Limb (tissue), 2 donors: ENCODE data around the gene SNAPC2.
"Not testable (repeated sequence)": the region's sequence is repeated elsewhere in the genome, so short reads cannot be mapped to it uniquely, and the experiment has no call there.

ENCODE experiments used
- DNase-seq, 2 donors: peaks; one replicate each; pipeline ENCODE4 v3.0.0-alpha.2; 2016; ENCODE audit errors: extremely low spot score in 2 of 2

The SNAPC2 gene

DNA sequence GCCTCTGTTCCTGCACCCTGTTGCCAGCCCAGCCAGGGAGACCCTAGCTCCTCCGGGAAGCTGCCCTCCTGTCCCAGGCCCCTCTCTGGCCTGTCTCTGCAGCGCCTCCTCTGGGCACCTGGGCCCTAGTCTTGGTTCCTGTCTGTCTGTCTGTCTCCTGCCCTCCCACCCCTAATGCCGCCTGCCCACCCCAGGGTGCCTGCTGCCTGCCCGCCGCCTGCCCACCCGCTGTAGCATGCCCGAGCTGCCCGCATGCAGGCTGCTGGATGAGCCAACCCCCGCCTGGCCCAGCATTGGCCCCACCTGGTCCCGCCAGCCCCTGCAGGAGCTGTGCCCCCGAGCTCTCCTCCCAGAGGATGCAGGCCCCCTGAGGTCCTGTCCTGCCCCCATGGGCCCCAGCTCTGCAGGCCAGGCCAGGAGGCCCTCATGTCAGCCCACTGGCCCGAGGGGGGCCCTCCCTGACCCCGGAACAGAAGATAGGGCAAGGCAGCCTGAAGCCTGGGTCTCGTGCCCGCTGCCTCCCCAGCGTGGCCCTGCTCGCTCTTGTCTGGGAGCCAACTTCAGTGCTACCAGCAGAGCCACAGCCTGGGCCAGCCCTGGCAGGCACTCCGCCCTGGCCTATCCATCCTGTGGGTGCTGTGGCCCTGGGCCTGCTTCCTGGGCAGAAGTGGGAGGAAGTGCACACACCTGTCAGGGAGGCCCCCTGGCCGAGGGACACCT, 11.2 kb upstream of the SNAPC2 start:
- no peak for DNase-seq

DNA sequence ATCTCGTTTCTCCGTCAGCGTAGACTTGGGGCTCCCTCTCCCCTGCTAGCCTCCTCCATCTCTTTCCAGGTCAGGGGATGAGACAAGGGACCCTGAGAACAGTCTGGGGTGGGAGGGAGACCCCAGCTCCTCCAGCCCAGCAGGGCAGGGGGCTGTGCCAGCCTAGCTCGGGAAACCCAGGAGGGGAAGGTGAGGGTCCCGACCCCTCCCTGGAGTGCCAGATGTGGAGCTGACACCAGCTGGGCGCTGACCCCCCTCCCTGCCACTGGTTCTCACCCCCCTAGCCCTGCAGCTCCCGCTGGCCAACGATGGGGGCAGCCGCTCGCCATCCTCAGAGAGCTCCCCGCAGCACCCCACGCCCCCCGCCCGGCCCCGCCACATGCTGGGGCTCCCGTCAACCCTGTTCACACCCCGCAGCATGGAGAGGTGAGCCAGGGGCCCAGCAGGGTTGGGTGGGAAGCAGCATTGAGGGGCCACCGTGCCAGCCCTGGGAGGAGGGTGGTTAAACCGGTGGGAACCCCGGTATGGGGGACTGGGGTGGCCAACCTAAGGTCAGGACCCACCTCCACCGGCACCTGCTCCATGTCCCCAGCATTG, 10.6 kb upstream of the SNAPC2 start:
- DNase-seq, result no peak

DNA sequence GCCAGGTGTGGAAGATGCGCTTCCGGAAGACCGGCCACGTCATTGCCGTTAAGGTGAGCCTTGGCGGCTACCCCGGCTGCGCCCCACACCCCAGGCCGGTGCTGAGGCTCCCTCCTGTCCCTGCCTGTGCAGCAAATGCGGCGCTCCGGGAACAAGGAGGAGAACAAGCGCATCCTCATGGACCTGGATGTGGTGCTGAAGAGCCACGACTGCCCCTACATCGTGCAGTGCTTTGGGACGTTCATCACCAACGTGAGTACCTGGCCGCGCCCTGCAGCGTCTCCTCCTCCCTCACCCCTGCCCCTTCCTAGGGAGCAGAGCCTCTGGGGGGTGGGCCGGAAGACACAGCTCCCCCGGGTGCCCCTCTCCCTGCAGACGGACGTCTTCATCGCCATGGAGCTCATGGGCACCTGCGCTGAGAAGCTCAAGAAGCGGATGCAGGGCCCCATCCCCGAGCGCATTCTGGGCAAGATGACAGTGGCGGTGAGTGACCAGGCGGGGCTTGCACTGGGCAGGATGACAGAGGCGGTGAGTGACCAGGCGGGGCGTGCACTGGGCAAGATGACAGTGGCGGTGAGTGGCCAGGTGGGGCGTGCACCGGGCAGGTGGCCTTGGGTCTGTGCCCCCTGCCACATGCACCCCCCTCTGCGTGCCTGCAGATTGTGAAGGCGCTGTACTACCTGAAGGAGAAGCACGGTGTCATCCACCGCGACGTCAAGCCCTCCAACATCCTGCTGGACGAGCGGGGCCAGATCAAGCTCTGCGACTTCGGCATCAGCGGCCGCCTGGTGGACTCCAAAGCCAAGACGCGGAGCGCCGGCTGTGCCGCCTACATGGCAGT, 9.6 kb upstream of the SNAPC2 start:
- DNase-seq, result no peak

DNA sequence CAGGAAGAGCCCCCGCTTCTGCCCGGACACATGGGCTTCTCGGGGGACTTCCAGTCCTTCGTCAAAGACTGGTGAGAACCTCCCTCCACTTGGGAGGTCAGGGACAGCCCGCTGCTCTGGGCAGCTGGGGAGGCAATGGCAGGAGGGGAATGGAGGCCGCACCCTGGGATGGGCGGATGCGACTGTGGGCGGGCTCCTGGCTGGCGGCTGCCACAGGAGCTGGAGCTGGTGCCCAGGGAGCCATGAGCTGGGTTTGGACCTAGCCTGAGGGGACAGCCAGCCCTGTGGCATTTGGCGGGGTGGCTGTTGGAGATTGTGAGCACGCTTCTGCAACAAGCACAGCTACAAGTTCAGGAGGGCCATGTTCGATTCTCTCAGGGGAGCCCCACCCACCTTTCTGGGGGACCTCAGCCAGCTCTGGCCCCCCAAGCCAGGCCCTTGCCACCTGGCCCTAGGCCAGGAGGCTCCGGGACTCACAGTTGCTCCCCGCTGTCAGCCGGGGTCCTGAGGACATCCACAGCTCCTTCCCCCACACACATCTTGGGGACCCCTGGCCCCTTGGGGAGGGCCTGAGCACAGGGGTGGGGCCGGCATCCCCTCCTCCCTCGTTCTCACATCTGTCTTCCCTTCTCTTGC, 8.5 kb upstream of the SNAPC2 start:
- DNase-seq, result no peak

DNA sequence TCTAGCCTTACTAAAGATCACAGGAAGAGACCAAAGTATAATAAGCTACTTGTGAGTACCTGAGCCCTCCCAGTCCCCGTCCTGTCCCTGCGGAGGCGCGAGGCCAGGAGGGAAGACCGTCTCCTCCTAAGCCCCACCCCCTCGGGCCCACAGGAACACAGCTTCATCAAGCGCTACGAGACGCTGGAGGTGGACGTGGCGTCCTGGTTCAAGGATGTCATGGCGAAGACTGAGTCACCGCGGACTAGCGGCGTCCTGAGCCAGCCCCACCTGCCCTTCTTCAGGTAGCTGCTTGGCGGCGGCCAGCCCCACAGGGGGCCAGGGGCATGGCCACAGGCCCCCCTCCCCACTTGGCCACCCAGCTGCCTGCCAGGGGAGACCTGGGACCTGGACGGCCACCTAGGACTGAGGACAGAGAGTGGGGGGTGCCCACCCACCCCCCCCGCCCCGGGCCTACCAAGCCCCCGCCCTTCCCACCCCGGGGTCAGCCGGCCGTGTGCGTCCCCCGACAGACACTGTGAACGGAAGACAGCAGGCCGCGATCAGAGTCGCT, 7.9 kb upstream of the SNAPC2 start:
- DNase-seq, result no peak

DNA sequence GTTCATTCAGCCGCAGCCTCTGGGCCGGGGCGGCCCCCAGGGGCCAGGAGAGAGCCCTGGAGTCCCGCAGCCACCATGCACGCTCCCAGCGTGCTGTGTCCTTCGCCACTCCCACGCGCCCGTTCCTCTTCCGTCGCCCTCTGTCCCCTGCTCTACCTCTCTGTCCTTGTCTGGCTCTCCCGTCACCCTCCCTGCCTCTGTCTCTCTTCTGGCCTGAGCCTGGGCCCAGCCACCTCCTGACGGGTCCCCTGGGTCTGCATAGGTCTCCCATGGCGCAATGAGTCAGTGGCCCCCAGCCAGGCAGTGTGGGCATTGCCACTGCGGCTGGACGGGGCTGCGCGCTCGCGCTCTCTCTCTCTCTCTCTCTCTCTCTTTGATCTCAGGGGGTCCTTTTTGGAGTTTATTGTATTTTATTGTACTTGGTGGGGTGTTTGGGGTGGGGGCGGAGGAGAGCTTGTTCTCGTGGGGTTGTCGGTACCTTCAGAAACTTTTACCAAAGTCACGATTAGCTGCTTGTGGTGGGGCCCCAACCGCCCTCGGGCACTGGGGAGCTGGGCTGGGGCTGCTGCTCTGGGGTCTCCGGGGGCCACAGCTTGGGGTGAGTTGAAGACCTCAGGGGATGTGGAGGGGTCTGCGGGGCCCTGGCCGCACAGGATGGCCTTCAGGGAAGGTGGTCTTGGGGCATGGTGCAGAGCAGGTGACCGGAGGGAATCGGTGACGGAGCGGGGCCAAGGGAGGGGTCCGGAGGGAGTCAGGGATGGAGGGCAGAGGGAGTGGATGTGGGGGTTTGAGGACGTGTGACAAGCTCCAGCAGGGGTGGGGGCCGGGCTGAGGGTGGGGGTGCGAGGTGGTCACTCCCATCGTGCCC, 7.2 kb upstream of the SNAPC2 start:
- DNase-seq, result no peak

DNA sequence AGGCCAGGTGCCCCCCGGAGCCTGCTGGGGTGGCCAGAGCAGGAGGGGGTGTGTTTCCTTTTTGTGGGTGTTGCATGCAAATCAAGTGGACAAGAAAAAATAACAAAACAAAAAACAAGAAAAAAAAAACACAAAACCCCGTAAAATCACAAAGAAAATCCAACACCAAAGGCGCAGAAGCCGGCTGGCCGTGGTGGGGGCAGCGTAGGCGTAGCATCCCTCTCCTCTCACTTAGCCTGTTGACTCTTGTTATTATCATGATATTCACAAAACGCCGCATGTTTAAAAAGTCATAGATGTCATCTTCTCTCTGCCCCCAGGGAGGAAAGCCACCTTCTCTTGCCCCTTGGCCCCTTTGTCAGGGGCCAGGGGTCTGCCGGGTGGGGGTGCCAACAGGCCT, 6.5 kb upstream of the SNAPC2 start:
- no peak for DNase-seq

DNA sequence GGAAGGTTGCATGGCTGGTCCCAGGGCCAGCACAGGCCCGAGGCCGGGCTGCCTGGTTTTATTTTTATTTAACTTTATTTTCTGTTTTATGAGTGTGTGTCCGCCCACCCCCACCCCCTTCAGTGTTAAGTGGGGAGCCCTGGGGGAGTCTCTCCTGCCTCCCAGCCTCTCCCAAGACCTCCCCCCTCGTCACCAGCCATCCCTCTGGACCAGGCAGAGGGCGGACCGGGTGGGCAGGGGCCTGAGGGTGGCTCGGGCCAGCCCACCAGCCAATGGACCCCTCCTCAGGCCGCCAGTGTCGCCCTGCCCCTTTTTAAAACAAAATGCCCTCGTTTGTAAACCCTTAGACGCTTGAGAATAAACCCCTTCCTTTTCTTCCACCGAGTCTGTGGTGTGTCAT, 6.0 kb upstream of the SNAPC2 start:
- no peak for DNase-seq

DNA sequence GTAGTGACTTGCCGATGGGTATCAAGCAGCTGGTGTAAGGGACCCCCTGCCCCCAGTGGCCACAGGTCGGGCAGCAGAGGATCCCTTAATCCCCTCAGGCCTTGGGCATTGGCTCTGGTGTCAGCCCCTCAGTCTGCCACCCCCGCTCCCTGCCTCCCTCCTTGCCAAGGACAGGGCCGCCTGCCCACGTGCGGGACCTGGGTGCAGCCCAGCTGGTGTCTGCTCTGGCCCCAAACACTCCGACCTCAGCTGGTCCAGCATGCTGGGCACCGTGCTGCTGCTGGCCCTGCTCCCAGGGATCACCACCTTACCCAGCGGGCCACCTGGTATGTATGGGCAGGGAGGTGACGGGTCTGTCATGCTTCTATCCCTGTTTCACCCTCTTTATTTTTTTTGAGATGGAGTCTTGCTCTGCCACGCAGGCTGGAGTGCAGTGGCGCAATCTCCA, 5.5 kb upstream of the SNAPC2 start, which contains the start of gene TGFBR3L:
Gene TGFBR3L, plus strand, starts transcription at position 233 of the 448 bp plus-strand sequence.
- no peak for DNase-seq

DNA sequence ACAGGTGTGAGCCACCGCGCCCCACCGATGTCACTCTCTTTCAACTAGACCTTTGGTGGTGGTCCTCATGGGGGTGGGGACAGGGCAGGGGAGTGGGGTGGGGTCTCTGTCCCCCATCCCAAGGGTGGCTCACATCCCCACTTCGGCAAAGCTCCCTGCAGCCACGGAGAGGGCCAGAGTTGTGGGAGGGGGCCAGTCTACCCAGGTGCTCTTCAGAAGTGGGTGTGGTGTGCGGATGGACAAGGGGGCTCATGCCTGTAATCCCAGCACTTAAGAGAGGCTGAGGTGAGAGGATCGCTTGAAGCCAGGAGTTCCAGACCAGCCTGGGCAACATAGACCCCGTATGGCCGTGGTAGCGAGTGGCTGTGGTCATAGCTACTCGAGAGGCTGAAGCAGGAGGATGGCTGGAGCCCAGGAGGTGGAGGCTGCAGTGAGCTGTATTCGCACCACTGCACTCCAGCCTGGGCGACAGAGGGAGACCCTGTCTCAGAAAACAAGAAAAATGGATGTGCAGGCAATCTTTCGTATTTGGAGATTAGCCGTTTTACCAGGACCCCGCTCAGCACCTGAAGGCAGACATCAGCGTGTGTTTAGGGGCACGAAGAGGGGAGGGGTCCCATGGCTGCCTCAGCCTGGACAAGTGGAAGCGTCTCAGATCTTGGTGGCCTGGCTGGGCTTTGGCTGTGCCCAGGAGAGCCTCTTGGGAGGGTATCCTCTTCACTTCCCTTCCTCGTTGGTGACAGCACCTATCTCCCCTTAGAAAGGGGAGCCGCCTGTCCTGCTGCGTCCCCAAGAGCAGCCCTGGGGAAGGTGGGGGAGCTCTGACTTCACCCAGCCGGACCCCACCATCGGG, 4.7 kb upstream of the SNAPC2 start:
- DNase-seq, result no peak

DNA sequence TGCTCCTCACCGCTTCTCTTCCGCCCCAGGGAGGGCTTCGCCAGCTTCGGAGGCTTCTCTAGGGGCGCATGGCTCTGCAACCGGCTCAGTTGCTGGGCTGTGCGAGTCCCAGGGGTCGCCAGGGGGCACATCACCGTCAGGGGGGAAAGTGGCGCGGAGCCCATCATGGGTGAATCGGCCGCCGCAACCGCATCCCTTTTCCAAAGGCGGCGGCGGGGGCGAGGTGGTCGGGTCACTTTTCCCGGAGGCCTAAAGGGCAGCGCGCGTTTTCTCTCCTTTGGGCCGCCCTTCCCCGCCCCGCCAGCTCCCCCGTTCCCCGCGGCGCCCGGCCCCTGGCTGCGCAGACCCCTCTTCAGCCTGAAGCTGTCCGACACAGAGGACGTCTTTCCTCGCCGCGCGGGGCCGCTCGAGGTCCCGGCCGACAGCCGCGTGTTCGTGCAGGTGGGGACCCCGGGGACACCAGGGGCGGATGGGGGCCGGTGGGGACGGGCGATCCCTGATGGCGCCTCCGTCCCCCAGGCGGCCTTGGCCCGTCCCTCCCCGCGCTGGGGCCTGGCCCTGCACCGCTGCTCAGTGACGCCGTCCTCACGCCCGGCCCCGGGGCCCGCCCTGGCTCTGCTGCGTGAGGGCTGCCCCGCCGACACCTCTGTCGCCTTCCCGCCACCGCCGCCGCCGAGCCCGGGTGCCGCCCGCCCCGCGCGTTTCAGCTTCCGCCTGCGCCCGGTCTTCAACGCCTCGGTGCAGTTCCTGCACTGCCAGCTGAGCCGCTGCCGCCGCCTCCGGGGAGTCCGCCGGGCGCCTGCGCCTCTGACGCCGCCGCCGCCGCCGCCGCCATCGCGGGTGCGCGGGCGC, 3.8 kb upstream of the SNAPC2 start:
- no peak for DNase-seq

DNA sequence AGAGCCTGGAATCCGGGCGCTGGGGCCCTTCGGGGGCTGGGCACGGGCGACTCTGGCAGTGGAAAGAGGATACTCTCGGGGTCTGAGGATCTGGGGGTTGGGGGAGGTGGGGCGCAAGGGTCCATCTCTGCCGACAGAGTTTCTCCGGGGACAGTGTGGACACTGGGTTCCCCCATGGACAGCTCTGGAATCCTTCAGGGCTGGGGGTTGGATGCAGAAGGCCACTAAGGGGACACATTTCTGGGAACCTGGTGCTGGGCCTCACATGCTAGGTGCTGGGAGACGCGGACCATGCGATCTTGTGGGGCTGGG, 3.2 kb upstream of the SNAPC2 start:
- peak in 1 of 2 donors; percentile 56 for DNase-seq

DNA sequence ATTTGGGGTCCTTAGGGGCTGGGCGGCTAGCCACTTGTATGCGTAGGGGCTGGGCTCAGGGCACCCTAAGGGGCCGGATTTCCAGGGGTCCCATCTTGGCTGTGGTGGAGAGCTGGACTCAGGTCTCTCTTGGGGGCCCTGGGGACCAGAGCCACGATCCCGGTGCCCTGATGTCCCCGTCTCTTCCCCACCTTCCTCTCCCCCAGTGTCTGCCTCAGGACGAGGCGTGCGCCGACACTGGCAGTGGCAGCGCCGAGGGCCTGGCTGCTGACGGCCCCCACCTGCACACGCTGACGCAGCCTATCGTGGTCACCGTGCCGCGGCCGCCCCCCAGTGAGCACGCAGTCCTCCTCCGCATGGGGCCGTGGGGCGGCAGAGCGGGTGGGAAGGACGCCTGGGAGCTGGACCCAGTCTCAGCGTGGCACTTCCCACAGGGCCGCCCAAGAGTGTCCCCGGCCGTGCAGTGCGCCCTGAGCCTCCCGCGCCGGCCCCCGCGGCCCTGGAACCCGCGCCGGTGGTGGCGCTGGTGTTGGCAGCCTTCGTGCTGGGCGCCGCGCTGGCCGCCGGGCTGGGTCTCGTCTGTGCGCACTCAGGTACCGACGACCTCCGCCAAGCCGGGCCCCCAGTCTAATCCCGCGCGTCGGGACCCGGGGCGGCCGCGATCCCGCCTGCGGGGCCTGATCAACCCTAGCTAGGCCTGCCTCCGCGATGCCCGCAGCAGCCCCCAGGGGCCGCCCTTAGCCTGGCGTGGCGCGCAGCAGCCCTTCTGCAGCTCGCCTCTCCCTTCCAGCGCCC, 2.7 kb upstream of the SNAPC2 start:
- DNase-seq, result peak in 1 of 2 donors; percentile 70

DNA sequence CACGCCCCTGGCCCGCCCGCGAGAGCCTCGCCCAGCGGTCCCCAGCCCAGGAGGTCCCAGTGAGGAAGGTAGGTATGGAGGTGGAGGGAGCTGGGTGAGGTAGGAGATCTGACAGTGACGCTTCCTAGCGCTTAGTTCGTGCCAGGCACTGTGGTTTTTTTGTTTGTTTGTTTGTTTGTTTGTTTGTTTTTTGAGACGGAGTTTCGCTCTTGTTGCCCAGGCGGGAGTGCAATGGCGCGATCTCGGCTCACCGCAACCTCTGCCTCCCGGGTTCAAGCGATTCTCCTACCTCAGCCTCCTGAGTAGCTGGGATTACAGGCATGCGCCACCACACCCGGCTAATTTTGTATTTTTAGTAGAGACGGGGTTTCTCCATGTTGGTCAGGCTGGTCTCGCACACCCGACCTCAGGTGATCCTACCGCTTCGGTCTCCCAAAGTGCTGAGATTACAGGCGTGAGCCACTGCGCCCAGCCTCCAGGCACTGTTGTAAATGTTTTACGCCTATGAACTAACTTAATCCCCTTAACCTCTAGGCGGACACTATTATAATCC, 2.0 kb upstream of the SNAPC2 start:
- DNase-seq, result not testable (repeated sequence)

DNA sequence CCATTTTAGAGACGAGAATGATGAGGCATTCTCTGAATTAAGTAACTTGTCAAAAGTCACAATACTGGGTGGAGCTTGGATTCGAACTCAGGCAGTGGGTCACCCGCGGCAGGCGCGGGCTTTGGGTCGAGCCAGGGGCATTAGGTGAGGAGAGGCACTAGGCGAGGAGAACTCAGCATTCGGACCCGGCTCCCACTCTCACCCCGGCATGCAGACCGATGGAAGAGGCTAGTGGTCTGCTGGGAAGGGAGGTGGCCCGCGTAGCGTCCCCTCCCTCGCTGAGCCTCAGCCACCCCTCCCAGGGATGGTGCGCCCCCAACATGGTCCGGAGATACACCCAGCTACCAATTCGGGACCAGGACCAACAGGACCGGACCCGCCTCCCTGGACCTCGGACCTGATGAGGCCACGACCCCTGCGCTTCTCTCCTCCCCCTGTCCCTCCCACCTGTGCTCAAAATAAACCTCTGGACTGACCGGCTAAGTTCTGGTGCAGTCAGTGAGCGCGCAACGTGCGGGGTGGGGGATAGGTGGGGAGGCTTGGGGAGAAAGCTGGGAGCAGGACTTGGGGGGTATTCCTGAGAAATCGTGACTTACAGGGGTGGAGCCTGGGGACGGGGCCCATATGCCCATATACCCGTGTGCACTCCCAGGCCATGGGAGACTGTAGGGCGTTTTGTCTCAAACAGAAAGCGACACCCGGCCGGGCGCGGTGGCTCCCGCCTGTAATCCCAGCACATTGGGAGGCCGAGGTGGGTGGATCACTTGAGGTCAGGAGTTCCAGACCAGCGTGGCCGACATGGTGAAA, 1.3 kb upstream of the SNAPC2 start:
- DNase-seq, result peak in 1 of 2 donors; percentile 38

DNA sequence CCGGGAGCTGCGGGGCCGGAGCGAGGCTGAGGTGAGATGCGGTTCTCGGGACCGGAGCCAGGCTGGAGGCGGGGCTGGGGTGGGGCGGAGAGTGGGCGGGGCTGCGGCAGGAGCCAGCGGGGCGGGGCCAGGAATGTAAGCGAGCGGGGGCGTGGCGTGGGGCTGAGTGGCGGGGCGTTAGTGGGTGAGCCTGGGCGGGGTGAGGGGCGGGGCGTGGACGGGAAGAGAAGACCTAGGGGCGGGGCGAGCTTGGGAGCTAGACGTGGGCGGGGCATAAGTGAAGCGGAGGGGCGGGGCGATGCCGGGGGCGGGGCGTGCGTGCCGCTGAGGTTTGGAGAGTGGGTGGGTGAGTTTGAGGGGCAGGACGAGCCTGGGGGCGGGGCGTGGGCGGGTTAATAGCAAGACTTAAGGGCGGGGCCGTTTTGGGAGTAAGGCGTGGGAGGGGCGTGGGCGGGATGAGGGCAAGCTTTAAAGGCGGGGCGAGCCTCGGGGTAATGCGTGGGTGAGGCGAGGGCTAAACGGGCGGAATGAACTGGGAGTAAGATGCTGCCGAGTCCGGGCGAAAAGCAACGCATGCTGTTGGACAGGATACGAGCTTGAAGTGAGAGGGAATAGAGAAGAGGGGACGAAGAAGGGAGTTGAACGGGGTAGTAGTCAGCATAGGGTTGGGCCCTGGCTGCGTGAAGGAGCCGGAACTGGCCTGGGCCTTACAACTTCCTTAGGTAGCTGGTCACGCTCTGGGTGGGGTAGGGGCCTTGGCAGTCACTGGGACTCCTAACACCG, 572 bp downstream of the SNAPC2 start:
- peak; percentile 99 to 100 for DNase-seq
